BLaER1 treated with 17β-estradiol and CSF1 and Interleukin-3, amounts not matched to agents 10 nM and 100 nM (cell line): ENCODE results near the gene SBF2.
A peak's percentile ranks its signal among the peaks of the same experiment; 100 is the strongest.

Source experiments
- H3K27ac ChIP-seq, 11 experiments: shearing (Covaris generic); formaldehyde crosslinking; 2 replicates each; pipeline ENCODE4 v1.8.1; 2022
- H3K27me3 ChIP-seq, 11 experiments: shearing (Covaris generic); formaldehyde crosslinking; 2 replicates each; pipeline ENCODE4 v1.8.1; 2022
- H3K36me3 ChIP-seq, 11 experiments: shearing (Covaris generic); formaldehyde crosslinking; 2 replicates each; pipeline ENCODE4 v1.8.1; 2022
- H3K4me1 ChIP-seq, 10 experiments: shearing (Covaris generic); formaldehyde crosslinking; 2 replicates each; pipeline ENCODE4 v1.8.1; 2022
- H3K4me2 ChIP-seq, 11 experiments: shearing (Covaris generic); formaldehyde crosslinking; 2 replicates each; pipeline ENCODE4 v1.8.1; 2022
- H3K4me3 ChIP-seq, 10 experiments: shearing (Covaris generic); formaldehyde crosslinking; 2 replicates each; pipeline ENCODE4 v1.8.1; 2022
- H3K9ac ChIP-seq, 11 experiments: shearing (Covaris generic); formaldehyde crosslinking; 2 replicates each; pipeline ENCODE4 v1.8.1; 2022
- H3K9me3 ChIP-seq, 11 experiments: shearing (Covaris generic); formaldehyde crosslinking; replicated peaks in 1 of 11; 2 replicates each; pipeline ENCODE4 v1.8.1; 2022
- H4K20me1 ChIP-seq, 11 experiments: shearing (Covaris generic); formaldehyde crosslinking; 2 replicates each; pipeline ENCODE4 v1.8.1; 2022
- Cebpa-rat ChIP-seq, 11 experiments: shearing (Covaris generic); IDR thresholded peaks; 2 replicates each; pipeline ENCODE4 v1.8.1; 2022

SBF2 gene

GRCh38 chr11:10311802-10312201 lies 17.8 kb upstream of the SBF2 start:
- H3K4me2 ChIP-seq = no peak overlapping the region
- peaks cover 0 to 5% (median 0%) of the 10 kb centered on the region in 11 experiments; a peak in 6 of 22 replicates for H3K36me3 ChIP-seq
- H4K20me1 ChIP-seq = peaks cover under 1 to 11% (median 7%) of the 10 kb centered on the region in 11 experiments; a peak in 18 of 22 replicates
- H3K4me1 ChIP-seq = peaks cover 18 to 37% (median 25%) of the 10 kb centered on the region in 10 experiments
- peaks cover 0 to 43% (median 36%) of the 10 kb centered on the region in 11 experiments; a peak in 21 of 22 replicates for H3K27me3 ChIP-seq
- no peak for TF ChIP-seq Cebpa-rat (IDR thresholded peaks at IDR 0.05)
- no peak overlapping the region for H3K27ac ChIP-seq
- no peak overlapping the region for H3K4me3 ChIP-seq
- H3K9ac ChIP-seq = no peak overlapping the region
- H3K9me3 ChIP-seq = peaks cover 0 to 8% (median 6%) of the 10 kb centered on the region in 11 experiments; a peak in 10 of 22 replicates

- Histone ChIP-seq H4K20me1 (peaks cover 14 to 25% (median 21%) of the 10 kb centered on the region in 11 experiments), H3K27me3 (peaks cover 0 to 58% (median 50%) of the 10 kb centered on the region in 11 experiments; a peak in 21 of 22 replicates), H3K4me2 (no peak overlapping the region), H3K9ac (no peak overlapping the region), H3K36me3 (peaks cover 0 to 19% (median 0%) of the 10 kb centered on the region in 11 experiments; a peak in 6 of 22 replicates), H3K9me3 (peaks cover 0 to 18% (median 6%) of the 10 kb centered on the region in 11 experiments; a peak in 10 of 22 replicates), H3K27ac (no peak overlapping the region), H3K4me3 (no peak overlapping the region), H3K4me1 (peaks cover 18 to 40% (median 37%) of the 10 kb centered on the region in 10 experiments)
- TF ChIP-seq Cebpa-rat (IDR thresholded peaks at IDR 0.05) = no peak
Measured at GRCh38 chr11:10310301-10310841, 16.4 kb upstream of the SBF2 start.

GRCh38 chr11:10309163-10310093 lies 15.4 kb upstream of the SBF2 start:
- peaks cover 0 to 18% (median 6%) of the 10 kb centered on the region in 11 experiments; a peak in 10 of 22 replicates for H3K9me3 ChIP-seq
- H4K20me1 ChIP-seq = peaks cover 19 to 34% (median 27%) of the 10 kb centered on the region in 11 experiments
- H3K4me1 ChIP-seq = peaks cover 18 to 50% (median 45%) of the 10 kb centered on the region in 10 experiments
- TF ChIP-seq Cebpa-rat (IDR thresholded peaks at IDR 0.05) = no peak
- H3K4me2 ChIP-seq = peak overlapping the region in 7 of 11 experiments; percentile 84 to 99 (median 97); a peak in 12 of 22 replicates
- H3K9ac ChIP-seq = peak overlapping the region in 1 of 11 experiments; percentile 15; a peak in 1 of 22 replicates
- peak overlapping the region in 1 of 10 experiments; percentile 95; a peak in 1 of 20 replicates for H3K4me3 ChIP-seq
- H3K27ac ChIP-seq = peak overlapping the region in 3 of 11 experiments; percentile 67 to 85 (median 77); a peak in 2 of 22 replicates
- H3K36me3 ChIP-seq = peaks cover 0 to 19% (median 0%) of the 10 kb centered on the region in 11 experiments; a peak in 6 of 22 replicates
- H3K27me3 ChIP-seq = peaks cover 0 to 67% (median 60%) of the 10 kb centered on the region in 11 experiments; a peak in 21 of 22 replicates

- peak overlapping the region in 8 of 11 experiments; percentile 14 to 85 (median 60); a peak in 13 of 22 replicates for H3K27ac ChIP-seq
- H3K36me3 ChIP-seq = peaks cover 0 to 19% (median 0%) of the 10 kb centered on the region in 11 experiments; a peak in 6 of 22 replicates
- peaks cover 0 to 18% (median 6%) of the 10 kb centered on the region in 11 experiments; a peak in 10 of 22 replicates for H3K9me3 ChIP-seq
- peaks cover 25 to 60% (median 56%) of the 10 kb centered on the region in 10 experiments for H3K4me1 ChIP-seq
- TF ChIP-seq Cebpa-rat (IDR thresholded peaks at IDR 0.05) = no peak
- H3K4me3 ChIP-seq = peak overlapping the region; percentile 5 to 95 (median 68); a peak in 18 of 20 replicates
- H4K20me1 ChIP-seq = peaks cover 19 to 44% (median 30%) of the 10 kb centered on the region in 11 experiments
- peaks cover 5 to 78% (median 70%) of the 10 kb centered on the region in 11 experiments; a peak in 21 of 22 replicates for H3K27me3 ChIP-seq
- peak overlapping the region; percentile 84 to 100 (median 99) for H3K4me2 ChIP-seq
- H3K9ac ChIP-seq = peak overlapping the region in 10 of 11 experiments; percentile 3 to 87 (median 58); a peak in 17 of 22 replicates
Measured at GRCh38 chr11:10308201-10308954, 14.4 kb upstream of the SBF2 start.

- Histone ChIP-seq H3K36me3 (peaks cover 0 to 19% (median 0%) of the 10 kb centered on the region in 11 experiments; a peak in 6 of 22 replicates), H3K4me3 (peak overlapping the region; percentile 5 to 95 (median 68); a peak in 18 of 20 replicates), H3K4me2 (peak overlapping the region; percentile 84 to 100 (median 99)), H3K27ac (peak overlapping the region in 10 of 11 experiments; percentile 1 to 85 (median 52); a peak in 15 of 22 replicates), H3K27me3 (peaks cover 13 to 85% (median 78%) of the 10 kb centered on the region in 11 experiments; a peak in 21 of 22 replicates), H3K4me1 (peaks cover 25 to 68% (median 62%) of the 10 kb centered on the region in 10 experiments), H3K9me3 (peaks cover 0 to 18% (median 6%) of the 10 kb centered on the region in 11 experiments; a peak in 10 of 22 replicates), H3K9ac (peak overlapping the region; percentile 3 to 87 (median 56); a peak in 19 of 22 replicates), H4K20me1 (peaks cover 19 to 52% (median 36%) of the 10 kb centered on the region in 11 experiments)
- TF ChIP-seq Cebpa-rat (IDR thresholded peaks at IDR 0.05) = peak in 5 of 11 experiments; percentile 14 to 67 (median 33); a peak in 5 of 22 replicates
Measured at GRCh38 chr11:10307400-10308200, 13.6 kb upstream of the SBF2 start.

- peaks cover 22 to 56% (median 36%) of the 10 kb centered on the region in 11 experiments for H4K20me1 ChIP-seq
- no peak for TF ChIP-seq Cebpa-rat (IDR thresholded peaks at IDR 0.05)
- H3K9ac ChIP-seq = peak overlapping the region in 7 of 11 experiments; percentile 48 to 87 (median 71); a peak in 12 of 22 replicates
- H3K27ac ChIP-seq = peak overlapping the region in 6 of 11 experiments; percentile 24 to 85 (median 72); a peak in 9 of 22 replicates
- H3K9me3 ChIP-seq = peaks cover 0 to 16% (median 5%) of the 10 kb centered on the region in 11 experiments; a peak in 10 of 22 replicates
- H3K4me3 ChIP-seq = peak overlapping the region; percentile 51 to 95 (median 68); a peak in 17 of 20 replicates
- peak overlapping the region; percentile 84 to 100 (median 99) for H3K4me2 ChIP-seq
- peaks cover 31 to 73% (median 67%) of the 10 kb centered on the region in 10 experiments for H3K4me1 ChIP-seq
- H3K27me3 ChIP-seq = peaks cover 19 to 91% (median 84%) of the 10 kb centered on the region in 11 experiments; a peak in 21 of 22 replicates
- peaks cover 0 to 19% (median 0%) of the 10 kb centered on the region in 11 experiments; a peak in 6 of 22 replicates for H3K36me3 ChIP-seq
Measured at GRCh38 chr11:10307022-10307399, 13.0 kb upstream of the SBF2 start.
